Measurements from ENCODE around the gene SDHC. TPM values are rescaled to one million over a fixed set of nuclear protein-coding genes. Genes with fewer than 3 reads are reported as not detected.

Gene SDHC
- total RNA-seq, 2 donors from 2014 or later = 294 to 331 TPM

- Histone ChIP-seq H3K9me3 (no peaks in the 10 kb centered on the region), H3K4me1 (no peaks in the 10 kb centered on the region), H3K9ac (ENCODE audit: low read depth in 2 of 2, low read length in 2 of 2) (no peak overlapping the region), H3K36me3 (no peaks in the 10 kb centered on the region), H3K4me3 (no peak overlapping the region), H3K27ac (no peak overlapping the region), H3K27me3 (no peaks in the 10 kb centered on the region)
- no peak for TF ChIP-seq CTCF (IDR thresholded peaks at IDR 0.05)
- no peak for DNase-seq
- intact Hi-C loops (cut with DNase I) = no loop called here
These were observed 40.8 kb upstream of the SDHC start for GRCh38 chr1:161273402-161273801.

GRCh38 chr1:161274874-161275273 lies 39.3 kb upstream of the SDHC start:
- H3K9ac ChIP-seq (ENCODE audit: low read depth in 2 of 2, low read length in 2 of 2) = no peak overlapping the region
- no peak overlapping the region for H3K27ac ChIP-seq
- H3K4me3 ChIP-seq = no peak overlapping the region
- no peaks in the 10 kb centered on the region for H3K27me3 ChIP-seq
- TF ChIP-seq CTCF (IDR thresholded peaks at IDR 0.05) = no peak
- no peaks in the 10 kb centered on the region for H3K4me1 ChIP-seq
- H3K36me3 ChIP-seq = no peaks in the 10 kb centered on the region
- intact Hi-C loops (cut with DNase I) = no loop called here
- H3K9me3 ChIP-seq = no peaks in the 10 kb centered on the region
- no peak for DNase-seq

- Histone ChIP-seq H3K36me3 (no peaks in the 10 kb centered on the region), H3K4me3 (no peak overlapping the region), H3K4me1 (no peaks in the 10 kb centered on the region), H3K9ac (ENCODE audit: low read depth in 2 of 2, low read length in 2 of 2) (no peak overlapping the region), H3K27ac (no peak overlapping the region), H3K9me3 (no peaks in the 10 kb centered on the region), H3K27me3 (no peaks in the 10 kb centered on the region)
- no peak for TF ChIP-seq CTCF (IDR thresholded peaks at IDR 0.05)
- intact Hi-C loops (cut with DNase I) = no loop called here
- DNase-seq = no peak
These were observed 31.2 kb upstream of the SDHC start for GRCh38 chr1:161282991-161283390.

GRCh38 chr1:161285113-161285512 lies 29.1 kb upstream of the SDHC start:
- H3K36me3 ChIP-seq = no peaks in the 10 kb centered on the region
- DNase-seq = no peak
- H3K9me3 ChIP-seq = no peaks in the 10 kb centered on the region
- H3K9ac ChIP-seq (ENCODE audit: low read depth in 2 of 2, low read length in 2 of 2) = no peak overlapping the region
- intact Hi-C loops (cut with DNase I) = no loop called here
- no peak overlapping the region for H3K27ac ChIP-seq
- H3K4me1 ChIP-seq = no peaks in the 10 kb centered on the region
- H3K4me3 ChIP-seq = no peak overlapping the region
- TF ChIP-seq CTCF (IDR thresholded peaks at IDR 0.05) = no peak
- no peaks in the 10 kb centered on the region for H3K27me3 ChIP-seq

- Histone ChIP-seq H3K27ac (no peak overlapping the region), H3K9ac (ENCODE audit: low read depth in 2 of 2, low read length in 2 of 2) (no peak overlapping the region), H3K9me3 (no peaks in the 10 kb centered on the region), H3K4me1 (no peaks in the 10 kb centered on the region), H3K36me3 (no peaks in the 10 kb centered on the region), H3K4me3 (no peak overlapping the region), H3K27me3 (no peaks in the 10 kb centered on the region)
- intact Hi-C loops (cut with DNase I) = no loop called here
- no peak for DNase-seq
- no peak for TF ChIP-seq CTCF (IDR thresholded peaks at IDR 0.05)
These were observed 28.7 kb upstream of the SDHC start for GRCh38 chr1:161285521-161285920.

All from colonic mucosa (tissue), 4 donors.